ENCODE data around the gene HLA-DQB2.
"Not testable (repeated sequence)": the region's sequence is repeated elsewhere in the genome, so short reads cannot be mapped to it uniquely, and the experiment has no call there.

The HLA-DQB2 gene

DNA sequence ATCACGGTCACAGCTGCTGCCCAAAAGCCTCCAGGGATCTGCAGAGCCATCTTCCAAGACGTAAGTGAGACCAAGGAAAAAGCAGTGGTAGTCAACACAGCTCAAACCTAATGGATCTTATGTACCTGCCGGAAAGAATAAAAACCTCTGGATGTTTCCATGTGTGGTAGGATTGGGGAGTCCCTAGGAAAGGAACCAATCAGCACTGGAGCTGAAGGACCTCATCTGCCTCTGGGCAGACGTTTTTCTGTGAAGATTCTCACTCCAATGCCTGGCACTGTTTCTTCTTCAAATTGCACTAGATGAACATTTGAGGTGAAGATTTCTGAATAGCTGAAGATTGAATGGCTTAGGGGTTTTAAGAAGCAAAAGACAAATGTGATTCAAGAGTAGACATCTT is at the start of gene HLA-DQB2:
Gene HLA-DQB2, minus strand, starts transcription at position 112 of the 400 bp plus-strand sequence. Its CDS starts 62 bp downstream, at position 50.
- no peak for DNase-seq

DNA sequence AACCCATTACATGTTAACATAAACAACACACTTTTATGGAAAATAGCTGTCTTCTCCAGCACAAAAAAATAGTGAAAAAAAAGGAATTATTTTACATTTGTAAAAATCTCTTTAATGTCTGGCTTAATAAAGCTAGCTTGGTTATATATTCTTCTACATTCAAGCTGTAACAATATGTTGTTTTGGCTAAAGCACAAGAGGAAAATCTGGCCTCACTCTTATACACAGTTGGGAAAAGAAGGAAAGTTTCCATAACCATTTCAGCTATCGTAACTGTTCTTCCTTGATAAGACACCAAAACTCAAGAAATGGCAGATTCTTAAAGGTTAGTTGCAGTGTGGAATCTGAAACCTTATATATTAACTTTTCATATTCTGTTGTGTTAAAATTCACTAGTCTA is 45.8 kb upstream of the HLA-DQB2 start:
- DNase-seq = no peak

GRCh38 chr6:32807020-32807580 is 43.8 kb upstream of the HLA-DQB2 start:
- no peak for DNase-seq

DNA sequence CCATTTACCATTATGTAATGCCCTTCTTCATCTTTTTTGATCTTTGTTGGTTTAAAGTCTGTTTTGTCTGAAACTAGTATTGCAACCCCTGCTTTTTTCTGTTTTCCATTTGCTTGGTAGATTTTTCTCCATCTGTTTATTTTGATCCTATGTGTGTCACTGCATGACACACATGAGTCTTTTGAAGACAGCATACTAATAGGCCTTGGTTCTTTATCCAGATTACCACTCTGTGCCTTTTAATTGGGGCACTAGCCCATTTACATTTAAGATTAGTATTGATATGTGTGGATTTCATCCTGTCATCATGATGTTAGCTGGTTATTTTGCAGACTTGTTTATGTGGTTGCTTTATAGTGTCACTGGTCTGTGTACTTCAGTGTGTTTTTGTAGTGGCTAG is 42.1 kb upstream of the HLA-DQB2 start:
- DNase-seq = not testable (repeated sequence)

- DNase-seq = no peak
Observed at GRCh38 chr6:32803416-32803815, 40.1 kb upstream of the HLA-DQB2 start.

DNA sequence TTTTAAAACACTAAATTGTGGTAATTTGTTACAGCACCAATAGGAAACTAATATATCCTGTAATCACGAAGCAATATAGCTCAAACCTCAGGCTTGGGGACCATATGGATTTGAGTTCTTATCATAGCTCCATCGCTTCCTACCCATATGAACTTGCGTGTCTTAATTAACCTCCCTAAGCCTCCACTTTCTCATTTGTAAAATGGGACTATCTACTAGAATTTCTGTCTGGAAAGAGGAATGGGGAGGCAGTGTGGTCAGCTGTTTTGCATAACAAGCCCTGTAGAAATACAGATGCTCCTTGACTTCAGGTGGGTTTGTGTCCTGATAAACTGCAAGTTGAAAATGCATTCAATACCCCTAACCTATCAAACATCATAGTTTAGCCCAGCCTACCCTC is 36.4 kb upstream of the HLA-DQB2 start:
- no peak for DNase-seq

DNA sequence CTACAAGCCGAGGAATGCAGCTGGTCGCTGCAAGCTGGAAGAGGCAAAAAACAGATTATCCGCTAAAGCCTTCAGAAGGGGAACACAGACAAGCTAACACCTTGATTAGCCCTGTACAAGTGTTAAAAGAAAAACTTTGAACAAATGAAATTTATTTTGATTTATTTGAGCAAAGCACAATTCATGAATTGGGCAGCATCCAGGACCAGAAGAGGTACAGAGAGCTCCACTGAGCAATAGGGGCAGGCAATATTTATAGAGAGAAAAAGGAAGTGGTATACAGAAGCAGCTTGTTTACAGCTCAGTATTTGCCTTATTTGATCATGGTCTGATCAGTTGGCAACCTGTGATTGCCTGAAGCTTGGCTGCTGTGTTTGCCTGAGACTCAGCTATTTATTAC is 35.8 kb upstream of the HLA-DQB2 start:
- DNase-seq = no peak

DNA sequence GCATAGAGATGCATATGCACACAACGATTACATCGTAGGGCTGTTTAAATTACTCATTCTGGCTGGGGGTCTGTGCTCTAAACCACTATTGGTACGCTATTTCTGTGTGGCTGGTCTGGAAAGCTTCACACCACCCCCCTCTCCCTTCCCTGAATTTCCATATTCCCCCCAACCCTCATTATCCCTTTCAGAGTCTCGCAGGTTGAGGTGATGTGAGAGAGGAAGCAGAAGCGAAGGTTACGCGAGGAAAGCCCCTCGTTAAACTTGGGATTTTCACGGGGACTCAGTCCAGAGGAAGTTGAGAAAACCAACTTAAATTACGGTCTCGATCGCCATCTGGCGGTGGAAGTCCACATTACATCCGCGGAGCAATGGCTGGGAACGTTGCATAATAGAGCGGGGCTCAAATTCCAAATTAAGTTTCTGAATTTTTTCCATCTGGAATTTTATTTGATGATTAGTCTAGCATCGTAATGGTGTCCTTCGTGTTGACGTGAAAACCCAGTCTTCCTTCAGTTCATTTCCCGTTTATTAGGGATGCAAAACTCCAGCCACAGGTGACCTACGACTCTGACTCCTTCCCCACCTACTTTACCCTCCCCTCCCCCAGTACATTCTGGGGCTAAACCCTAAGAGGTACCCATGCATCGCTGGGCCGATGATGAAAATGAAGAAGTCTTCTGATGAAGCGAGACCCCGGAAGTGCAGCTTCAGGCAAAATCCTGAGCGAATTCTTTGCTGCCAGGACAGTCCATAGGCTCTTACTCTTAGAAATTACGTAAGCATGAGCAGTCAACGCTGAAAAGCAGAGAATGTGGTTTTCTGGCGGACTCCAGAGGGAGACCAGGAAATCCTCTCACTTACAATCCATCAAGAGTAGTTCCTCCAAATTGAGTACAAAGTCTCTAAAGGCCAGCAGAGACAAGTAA is 33.8 kb upstream of the HLA-DQB2 start:
- peak; percentile 85 for DNase-seq

DNA sequence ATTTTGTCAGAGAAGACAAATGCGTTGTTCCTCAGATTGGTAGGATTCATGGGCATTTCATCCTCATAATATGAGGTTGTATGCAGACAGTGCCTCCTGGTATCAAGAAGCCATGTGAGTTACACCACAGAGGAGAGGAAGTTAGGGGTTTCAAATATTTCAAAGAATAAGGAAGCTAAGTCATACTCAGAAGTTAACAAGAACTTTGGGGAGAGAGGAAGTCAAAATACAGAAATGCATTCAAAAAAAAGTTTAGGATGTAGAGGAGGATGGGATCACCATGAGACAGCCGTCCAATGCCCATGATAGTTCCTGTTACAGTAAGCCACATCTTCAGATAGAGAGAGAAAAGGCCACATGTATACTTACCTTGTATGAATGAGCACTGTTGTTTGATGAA is 31.2 kb upstream of the HLA-DQB2 start:
- DNase-seq = no peak

- no peak for DNase-seq
Observed at GRCh38 chr6:32792901-32793435, 29.6 kb upstream of the HLA-DQB2 start.

- DNase-seq = no peak
Observed at GRCh38 chr6:32790306-32790705, 27.0 kb upstream of the HLA-DQB2 start.

DNA sequence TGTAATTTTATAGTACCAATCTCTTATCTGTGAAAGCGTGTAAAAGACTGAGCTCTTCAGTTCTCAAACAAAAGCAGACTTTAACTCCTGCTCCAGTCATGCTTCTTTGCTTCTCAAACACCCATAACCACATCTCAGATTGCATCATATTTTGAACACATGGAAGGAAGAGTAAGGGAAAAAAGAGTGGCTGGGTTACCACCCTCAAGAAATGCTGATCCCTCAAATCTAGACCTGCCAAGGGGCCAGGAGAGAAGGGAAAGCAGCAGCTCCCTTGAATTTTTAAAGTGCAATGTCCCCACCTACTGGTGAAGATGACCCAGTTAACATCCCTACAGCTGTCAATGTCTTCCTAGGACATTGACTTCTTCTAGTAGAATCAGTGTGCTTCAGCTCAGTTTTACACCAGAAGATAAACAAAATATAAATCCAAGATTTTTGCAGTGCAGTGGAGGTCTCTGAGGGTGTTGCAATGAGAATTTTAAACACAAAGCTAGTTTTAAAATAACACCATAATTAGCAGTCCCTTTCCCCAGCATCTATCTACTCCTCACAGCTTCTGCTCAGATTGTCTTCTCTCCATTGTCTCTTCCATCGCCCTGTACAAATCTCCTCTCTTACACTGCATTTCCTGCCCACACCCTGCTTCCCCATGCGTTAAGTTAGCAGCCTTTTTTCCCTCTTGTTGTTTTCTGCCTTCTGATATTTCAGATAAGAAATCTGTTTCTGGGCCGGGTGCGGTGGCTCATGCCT is 22.6 kb upstream of the HLA-DQB2 start:
- DNase-seq = no peak

DNA sequence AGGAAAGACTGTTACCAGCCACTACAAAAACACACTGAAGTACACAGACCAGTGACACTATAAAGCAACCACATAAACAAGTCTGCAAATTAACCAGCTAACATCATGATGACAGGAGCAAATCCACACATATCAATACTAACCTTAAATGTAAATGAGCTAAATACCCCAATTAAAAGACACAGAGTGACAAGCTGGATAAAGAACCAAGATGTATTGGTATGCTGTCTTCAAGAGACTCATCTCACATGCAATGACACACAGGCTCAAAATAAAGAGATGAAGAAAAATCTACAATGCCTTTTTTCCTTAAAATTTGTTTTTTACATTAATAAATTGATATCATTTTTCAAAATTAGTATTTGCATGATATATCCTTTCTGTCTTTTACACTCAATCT is 19.6 kb upstream of the HLA-DQB2 start:
- DNase-seq = not testable (repeated sequence)

GRCh38 chr6:32779036-32779435 is 15.7 kb upstream of the HLA-DQB2 start:
- DNase-seq = no peak

DNA sequence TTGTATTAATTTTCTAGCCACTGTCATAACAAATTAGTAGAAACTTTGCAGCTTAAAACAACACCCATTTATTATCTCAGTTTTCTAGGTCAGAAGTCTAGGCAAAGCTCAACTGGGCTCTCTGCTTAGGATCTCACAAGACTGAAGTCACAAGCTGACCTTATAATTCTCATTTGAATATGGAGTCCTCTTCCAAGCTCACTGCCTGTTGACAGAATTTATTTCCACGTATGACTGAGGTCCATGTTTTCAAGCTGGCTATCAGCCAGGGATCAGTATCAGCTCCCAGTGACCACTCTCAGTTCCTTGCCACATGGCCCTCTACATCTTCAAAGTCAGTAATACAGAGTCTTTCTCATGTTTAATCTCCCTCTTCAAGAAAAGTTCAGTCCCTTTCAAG is 11.7 kb upstream of the HLA-DQB2 start:
- DNase-seq = no peak

DNA sequence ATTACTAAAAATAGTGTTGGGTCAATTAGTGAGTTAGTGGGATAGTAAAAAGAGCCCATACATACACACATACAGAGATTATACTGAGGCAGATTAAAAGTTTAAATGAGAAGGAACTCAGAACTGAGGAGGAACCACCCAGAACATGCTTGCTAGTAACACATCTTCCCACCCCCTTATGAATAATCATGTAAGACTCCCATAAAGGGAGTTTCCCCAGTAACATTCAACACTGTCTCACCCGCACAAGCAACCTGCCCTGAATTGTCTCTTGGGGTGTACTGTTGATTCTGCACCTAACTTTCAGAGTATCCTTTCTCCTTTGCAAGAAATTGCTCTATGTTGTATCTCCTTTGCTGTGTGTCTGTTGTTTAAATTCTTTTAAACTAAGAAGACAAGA is 11.1 kb upstream of the HLA-DQB2 start:
- no peak for DNase-seq

- no peak for DNase-seq
Observed at GRCh38 chr6:32772656-32773055, 9.3 kb upstream of the HLA-DQB2 start.

DNA sequence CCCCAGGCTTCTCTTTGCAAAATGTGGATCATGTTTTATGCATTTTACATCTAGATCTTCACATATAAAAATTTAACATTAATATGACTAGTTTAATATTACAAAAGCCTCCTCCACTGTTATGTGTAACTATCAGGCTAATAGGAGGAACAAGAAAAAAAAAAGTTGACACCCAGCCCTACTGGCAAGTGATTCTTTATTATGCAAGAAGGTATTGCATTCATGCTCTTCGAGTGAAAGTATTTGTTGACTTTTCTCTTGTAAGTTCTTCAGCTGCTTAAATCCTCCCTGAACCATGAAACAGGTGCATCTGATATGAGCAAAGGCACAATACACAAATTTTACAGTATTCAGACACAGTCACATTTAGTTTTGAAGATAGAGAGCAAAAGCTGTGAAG is 716 bp upstream of the HLA-DQB2 start:
- no peak for DNase-seq

GRCh38 chr6:32761548-32761947 is 1.8 kb downstream of the HLA-DQB2 start:
- DNase-seq = no peak

- no peak for DNase-seq
Observed at GRCh38 chr6:32761072-32761471, 2.3 kb downstream of the HLA-DQB2 start.

DNA sequence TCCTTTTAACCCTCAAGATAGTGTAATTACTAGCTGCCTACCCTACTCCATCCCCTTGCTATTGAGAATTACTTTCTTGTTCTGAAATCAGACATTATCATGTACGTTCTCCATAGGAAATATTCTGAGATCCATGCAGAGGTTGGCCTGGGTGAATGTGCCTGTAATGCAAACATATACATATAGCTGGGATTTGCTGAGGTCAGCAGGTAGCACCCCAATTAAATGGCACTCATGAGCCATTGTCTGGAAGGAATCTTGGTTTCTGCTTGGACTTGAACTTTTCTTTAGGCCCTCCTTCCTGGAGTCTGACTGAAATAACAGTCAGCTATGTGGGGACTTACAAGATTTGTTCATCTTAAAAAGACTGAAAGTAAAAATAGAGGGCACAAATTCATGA is 3.7 kb downstream of the HLA-DQB2 start:
- DNase-seq = no peak

DNA sequence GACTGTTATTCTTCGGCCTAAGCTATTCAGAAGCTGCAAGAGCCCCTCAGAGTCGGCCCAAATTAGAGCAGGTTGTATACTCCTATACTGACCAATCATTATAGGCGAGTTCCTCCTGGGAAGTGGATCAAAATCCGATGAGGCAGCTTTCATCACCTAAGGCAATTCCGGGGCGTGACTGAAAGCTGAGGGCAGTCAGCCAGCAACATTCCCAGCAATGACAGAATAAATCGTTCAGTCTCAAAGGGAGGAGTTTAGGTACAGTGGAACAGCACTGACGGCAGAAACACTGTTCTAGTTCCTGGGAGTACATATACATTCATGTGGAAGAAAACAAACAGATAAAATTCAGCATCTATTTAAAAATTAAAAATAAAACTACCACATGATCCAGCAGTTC is 10.8 kb downstream of the HLA-DQB2 start:
- no peak for DNase-seq

DNA sequence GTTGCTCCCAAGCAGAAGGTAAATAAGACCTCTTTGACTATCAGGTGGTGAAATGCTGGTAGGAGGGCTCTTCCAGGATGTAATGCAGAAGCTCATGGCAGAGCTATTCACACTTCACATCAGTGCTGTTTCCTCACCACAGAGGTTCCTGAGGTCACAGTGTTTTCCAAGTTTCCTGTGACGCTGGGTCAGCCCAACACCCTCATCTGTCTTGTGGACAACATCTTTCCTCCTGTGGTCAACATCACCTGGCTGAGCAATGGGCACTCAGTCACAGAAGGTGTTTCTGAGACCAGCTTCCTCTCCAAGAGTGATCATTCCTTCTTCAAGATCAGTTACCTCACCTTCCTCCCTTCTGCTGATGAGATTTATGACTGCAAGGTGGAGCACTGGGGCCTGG is 17.7 kb downstream of the HLA-DQB2 start:
- DNase-seq = not testable (repeated sequence)

DNA sequence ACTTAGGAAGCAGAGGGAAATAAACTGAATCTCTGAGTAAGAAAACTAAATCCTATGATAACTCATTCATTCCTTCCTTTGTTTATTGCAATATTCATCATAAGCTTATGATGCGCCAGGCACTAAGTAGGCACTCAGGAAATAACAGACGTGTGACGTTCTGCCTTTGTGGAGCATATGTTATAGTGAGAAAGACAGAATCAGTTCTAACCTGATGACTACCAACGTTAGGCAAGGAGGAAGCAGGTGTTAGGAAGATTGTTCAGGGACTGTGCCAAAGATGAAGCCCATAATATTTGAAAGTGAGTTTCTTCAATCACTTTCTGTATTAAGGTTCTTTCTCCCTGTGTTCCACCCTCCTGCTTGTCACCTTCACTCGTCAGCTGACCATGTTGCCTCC is 18.6 kb downstream of the HLA-DQB2 start:
- no peak for DNase-seq
